Thoracic aorta (tissue), 2 donors: ENCODE measurements around the gene SAP30BP. TPM values are rescaled to one million over a fixed set of nuclear protein-coding genes. Genes with fewer than 3 reads are reported as not detected.

Experiments
- ATAC-seq: fragments of 150-250 bp; one replicate; pipeline ENCODE4 v1.8.0; 2017; ENCODE audit warnings: low read depth; ENCODE audit not compliant: insufficient number of reproducible peaks, low FRiP score
- DNase-seq: peaks from one replicate; pipeline ENCODE4 v3.0.0-alpha.2; 2020; ENCODE audit warnings: low spot score
- H3K27ac ChIP-seq, 2 donors: fragments of 200-600 bp; sonication (generic); 1 replicate in 1 of 2; 2 replicates in 1 of 2; pipeline ENCODE4 v1.5.1; 2016; ENCODE audit warnings: mild to moderate bottlenecking in 2 of 2, moderate library complexity in 2 of 2
- H3K27me3 ChIP-seq: fragments of 200-600 bp; sonication (generic); replicated peaks from 2 replicates; pipeline ENCODE4 v1.6.0; 2016; ENCODE audit warnings: mild to moderate bottlenecking; ENCODE audit not compliant: insufficient read depth
- H3K36me3 ChIP-seq: fragments of 200-600 bp; sonication (generic); one replicate; pipeline ENCODE4 v1.5.1; 2016
- H3K4me1 ChIP-seq, 2 donors: fragments of 200-600 bp; sonication (generic); 1 replicate in 1 of 2; 2 replicates in 1 of 2; pipeline versions ENCODE4 v1.5.1 to v1.6.0; 2016; ENCODE audit warnings: low read depth in 2 of 2, mild to moderate bottlenecking in 1 of 2; ENCODE audit not compliant: control insufficient read depth in 1 of 2
- H3K4me3 ChIP-seq: fragments of 200-600 bp; sonication (generic); 2 replicates; pipeline ENCODE4 v1.5.1; 2016; ENCODE audit warnings: mild to moderate bottlenecking
- H3K9me3 ChIP-seq: fragments of 200-600 bp; sonication (generic); 2 replicates; pipeline ENCODE4 v1.5.1; 2016
- CTCF ChIP-seq: fragments of 200-600 bp; sonication (generic); IDR thresholded peaks from one replicate; pipeline ENCODE4 v1.5.1; 2019; ENCODE audit warnings: antibody characterized with exemption
- total RNA-seq, 2 donors: library from RNA; depleted of rRNA; stranded (reverse); fragments of >200 nt; gene quantifications; one replicate each; pipeline versions ENCODE4 v1.1.0 to v1.2.3, GENCODE V29; 2016

Gene SAP30BP
- total RNA-seq, 2 donors from 2014 or later: 65.1 to 70.4 TPM

GRCh38 chr17:75680431-75680830, 13.3 kb downstream of the SAP30BP start:
- ATAC-seq (no peak), DNase-seq (no peak)
- TF ChIP-seq CTCF: no peak
- H3K4me1 ChIP-seq: no peaks in the 10 kb centered on the region
- H3K9me3 ChIP-seq: no peaks in the 10 kb centered on the region
- H3K27ac ChIP-seq: no peak overlapping the region
- no peaks in the 10 kb centered on the region for H3K27me3 ChIP-seq
- H3K36me3 ChIP-seq: peaks cover 14% of the 10 kb centered on the region
- no peak overlapping the region for H3K4me3 ChIP-seq

GRCh38 chr17:75681289-75681688, 14.2 kb downstream of the SAP30BP start:
- Histone ChIP-seq H3K36me3 (peaks cover 14% of the 10 kb centered on the region), H3K27ac (no peak overlapping the region), H3K4me3 (no peak overlapping the region), H3K4me1 (no peaks in the 10 kb centered on the region), H3K9me3 (no peaks in the 10 kb centered on the region), H3K27me3 (no peaks in the 10 kb centered on the region)
- ATAC-seq: no peak
- DNase-seq: no peak
- TF ChIP-seq CTCF: no peak

DNA sequence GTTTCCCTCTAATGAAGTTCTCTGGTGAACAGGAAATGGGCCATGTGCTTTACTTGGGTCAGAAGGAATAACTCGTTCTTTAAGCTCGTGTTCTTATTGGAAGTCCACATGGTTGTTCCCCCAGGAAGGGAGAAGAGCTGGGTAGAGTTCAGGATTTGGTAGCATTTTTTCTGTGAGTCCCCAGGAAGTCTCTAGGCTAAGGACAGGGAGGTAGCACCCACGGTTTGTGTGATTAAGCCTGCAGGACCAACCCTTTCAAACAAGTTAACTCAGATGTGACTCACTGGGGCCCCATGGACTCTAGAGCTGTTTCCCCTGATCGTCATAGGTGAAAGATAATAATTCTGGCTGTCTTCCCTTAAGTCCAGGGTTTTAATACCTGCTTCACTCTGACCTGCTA, 16.4 kb downstream of the SAP30BP start:
- Histone ChIP-seq H3K27ac (no peak overlapping the region), H3K4me1 (peaks cover 0 to 6% of the 10 kb centered on the region in 2 donors), H3K36me3 (peaks cover 11% of the 10 kb centered on the region)

GRCh38 chr17:75684249-75684648, 17.1 kb downstream of the SAP30BP start:
- Histone ChIP-seq H3K27ac (no peak overlapping the region), H3K4me3 (no peak overlapping the region), H3K9me3 (no peaks in the 10 kb centered on the region), H3K36me3 (peaks cover 9% of the 10 kb centered on the region), H3K4me1 (peaks cover 2 to 6% of the 10 kb centered on the region in 2 donors), H3K27me3 (no peaks in the 10 kb centered on the region)
- ATAC-seq (no peak), DNase-seq (no peak)
- TF ChIP-seq CTCF: no peak

More for the DNA sequence above, 16.4 kb downstream of the SAP30BP start:
- DNase-seq (no peak), ATAC-seq (no peak)
- no peaks in the 10 kb centered on the region for H3K27me3 ChIP-seq
- no peaks in the 10 kb centered on the region for H3K9me3 ChIP-seq
- TF ChIP-seq CTCF: no peak
- H3K4me3 ChIP-seq: no peak overlapping the region

DNA sequence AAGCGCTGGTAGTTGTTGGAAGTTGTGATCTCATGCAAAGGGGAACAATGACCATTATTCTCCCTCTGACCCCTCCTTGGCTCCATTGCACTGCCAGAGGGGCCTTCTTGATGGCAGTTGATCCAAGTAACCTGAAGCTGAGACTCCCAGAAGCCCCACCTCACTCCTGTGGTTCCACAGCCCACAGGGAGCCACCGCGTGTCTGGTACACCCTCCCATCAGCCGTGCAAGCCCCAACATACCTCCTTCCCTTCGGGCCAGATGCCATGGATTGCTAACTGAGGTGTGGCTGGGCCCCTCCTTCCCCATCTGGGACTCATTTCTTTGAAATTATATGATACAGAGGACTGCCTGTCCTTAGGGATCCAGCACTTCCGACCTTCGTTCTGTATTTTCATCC, 17.8 kb downstream of the SAP30BP start:
- Histone ChIP-seq H3K9me3 (no peaks in the 10 kb centered on the region), H3K4me3 (no peak overlapping the region), H3K36me3 (peaks cover 7% of the 10 kb centered on the region), H3K27me3 (no peaks in the 10 kb centered on the region), H3K27ac (no peak overlapping the region), H3K4me1 (peaks cover 3 to 6% of the 10 kb centered on the region in 2 donors)
- no peak for DNase-seq
- ATAC-seq: no peak
- no peak for TF ChIP-seq CTCF
